ENCODE measurements around the gene SHROOM4. TPM values are rescaled to one million over a fixed set of nuclear protein-coding genes. Genes with fewer than 3 reads are reported as not detected.

SHROOM4 gene
- total RNA-seq, 3 donors from 2014 or later, result 2.9 to 3.6 (median 3.2) TPM

DNA sequence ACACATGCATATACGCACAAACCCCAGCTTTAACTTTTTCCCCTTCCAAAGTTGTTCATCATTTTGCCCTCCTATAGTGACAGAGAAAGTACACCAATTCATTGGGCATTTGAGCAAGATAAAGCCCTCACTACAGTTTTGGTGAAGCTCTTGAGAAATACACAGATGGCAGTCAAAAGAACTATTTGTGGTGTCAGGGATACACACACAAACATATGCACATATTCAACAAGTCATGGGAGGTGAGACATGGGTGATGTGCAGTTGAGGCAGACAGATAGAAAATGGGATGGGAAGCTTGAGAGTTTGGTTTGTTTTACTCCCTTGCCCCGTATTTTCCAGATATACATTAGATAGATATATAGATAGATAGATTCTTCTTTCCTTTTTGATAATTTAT lies 11.8 kb upstream of the SHROOM4 start:
- intact Hi-C loops (cut with DNase I, micrococcal nuclease), result loop anchor here in 1 of 2 donors (5.0 kb wide), 1 partner anchor 49 kb away; no protein-coding TSS in a partner anchor
- no peaks in the 10 kb centered on the region for H3K36me3 ChIP-seq (ENCODE audit: low read depth)
- DNase-seq (no peak), ATAC-seq (no peak)
- no peak overlapping the region for H3K4me3 ChIP-seq
- TF ChIP-seq CTCF (IDR thresholded peaks at IDR 0.05), result no peak
- H3K9me3 ChIP-seq, result no peaks in the 10 kb centered on the region
- H3K4me1 ChIP-seq (ENCODE audit: low read depth), result no peaks in the 10 kb centered on the region

DNA sequence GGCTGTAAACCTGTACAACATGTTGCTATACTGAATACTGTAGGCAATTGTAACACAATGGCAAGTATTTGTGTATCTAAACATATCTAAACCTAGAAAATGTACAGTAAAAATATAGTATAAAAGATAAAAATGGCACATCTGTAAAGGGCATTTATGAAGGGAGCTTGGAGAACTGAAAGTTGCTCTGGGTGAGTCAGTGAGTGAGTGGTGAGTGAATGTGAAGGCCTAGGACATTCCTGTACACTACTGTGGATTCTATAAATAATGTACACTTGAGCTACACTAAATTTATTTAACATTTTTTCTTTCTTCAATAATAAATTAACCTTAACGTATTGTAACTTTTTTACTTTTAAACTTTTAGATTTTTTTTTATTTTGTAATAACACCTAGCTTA lies 5.0 kb upstream of the SHROOM4 start:
- Histone ChIP-seq H3K9me3 (no peaks in the 10 kb centered on the region), H3K4me1 (ENCODE audit: low read depth) (no peaks in the 10 kb centered on the region), H3K4me3 (no peak overlapping the region), H3K36me3 (ENCODE audit: low read depth) (no peaks in the 10 kb centered on the region)
- no peak for ATAC-seq
- no peak for TF ChIP-seq CTCF (IDR thresholded peaks at IDR 0.05)
- intact Hi-C loops (cut with DNase I, micrococcal nuclease), result no loop called here
- no peak for DNase-seq

DNA sequence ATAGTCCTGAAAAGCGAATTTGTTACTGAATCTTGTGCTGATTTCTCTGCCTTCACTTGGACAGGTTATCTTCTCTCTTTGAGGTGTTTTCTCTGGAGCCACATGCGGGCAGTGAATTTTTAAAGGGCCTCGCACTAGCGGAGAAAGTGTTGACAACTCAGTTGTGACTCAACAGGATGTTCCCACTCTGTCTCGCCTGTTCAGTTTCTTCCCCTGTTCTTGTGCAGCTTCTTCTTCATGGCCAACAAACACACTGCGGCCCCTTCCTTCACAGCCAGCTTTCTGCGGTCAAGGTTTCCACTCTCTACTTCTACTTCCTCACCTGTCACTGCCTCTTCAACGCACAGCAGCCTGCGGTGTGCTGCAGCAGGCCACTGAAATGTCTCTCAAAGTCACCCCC lies 1.1 kb upstream of the SHROOM4 start:
- intact Hi-C loops (cut with DNase I, micrococcal nuclease), result no loop called here
- Histone ChIP-seq H3K9me3 (no peaks in the 10 kb centered on the region), H3K4me3 (no peak overlapping the region), H3K36me3 (ENCODE audit: low read depth) (no peaks in the 10 kb centered on the region), H3K4me1 (ENCODE audit: low read depth) (no peaks in the 10 kb centered on the region)
- no peak for DNase-seq
- no peak for TF ChIP-seq CTCF (IDR thresholded peaks at IDR 0.05)
- ATAC-seq, result no peak

GRCh38 chrX:50814701-50815100 lies 707 bp upstream of the SHROOM4 start:
- Histone ChIP-seq H3K36me3 (ENCODE audit: low read depth) (no peaks in the 10 kb centered on the region), H3K4me1 (ENCODE audit: low read depth) (no peaks in the 10 kb centered on the region), H3K4me3 (no peak overlapping the region), H3K9me3 (no peaks in the 10 kb centered on the region)
- peak in 2 of 3 donors; percentile 7 to 26 for DNase-seq
- TF ChIP-seq CTCF (IDR thresholded peaks at IDR 0.05), result no peak
- intact Hi-C loops (cut with DNase I, micrococcal nuclease), result no loop called here
- ATAC-seq, result peak; percentile 49

DNA sequence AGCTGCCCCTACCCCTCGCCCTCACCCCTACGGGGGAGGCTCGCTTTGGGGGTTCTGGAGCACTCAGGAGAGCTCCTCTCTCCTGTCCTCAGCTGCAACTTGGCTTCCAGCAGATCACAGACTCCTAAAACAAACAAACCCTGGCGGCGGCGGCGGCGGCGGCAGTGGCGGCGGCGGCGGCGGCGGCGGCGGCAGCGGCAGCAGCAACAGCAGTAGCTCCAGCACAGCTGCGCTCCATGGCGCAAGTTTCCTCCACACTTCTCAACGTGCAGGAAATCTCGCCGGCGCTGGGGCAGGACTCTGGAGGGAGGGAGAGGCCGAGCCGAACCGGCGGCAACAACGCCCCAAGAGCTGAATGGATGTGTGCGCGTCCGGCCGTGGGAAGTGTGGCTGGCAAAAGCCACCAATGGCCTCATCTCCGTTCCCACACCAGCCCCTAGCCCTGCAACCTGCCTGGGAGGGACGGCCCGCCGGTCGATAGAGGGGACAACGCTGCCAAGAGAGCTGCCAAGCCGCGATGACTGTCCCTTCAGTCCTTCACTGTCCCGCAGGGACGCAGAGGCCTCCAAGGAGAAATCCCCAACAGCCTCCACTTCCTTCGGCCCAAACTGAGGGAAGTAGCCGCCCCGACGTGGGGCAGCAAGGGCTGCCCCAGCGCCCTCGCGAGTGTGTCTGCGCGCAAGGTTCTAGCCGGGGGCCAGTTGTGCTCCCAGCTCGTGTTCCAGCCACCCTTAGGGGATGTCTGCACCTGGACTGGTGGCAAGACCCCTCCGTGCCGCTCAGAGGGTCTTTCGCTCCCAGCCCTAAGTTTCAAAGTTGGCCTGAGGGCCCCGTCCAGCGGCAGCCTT lies 775 bp downstream of the SHROOM4 start:
- intact Hi-C loops (cut with DNase I, micrococcal nuclease), result no loop called here

More for the DNA sequence above, 775 bp downstream of the SHROOM4 start:
- no peaks in the 10 kb centered on the region for H3K36me3 ChIP-seq (ENCODE audit: low read depth)
- DNase-seq, result peak; percentile 52 to 60 (median 54)
- H3K9me3 ChIP-seq, result no peaks in the 10 kb centered on the region
- peak; percentile 63 for ATAC-seq
- TF ChIP-seq CTCF (IDR thresholded peaks at IDR 0.05), result no peak
- H3K4me3 ChIP-seq, result peak overlapping the region; percentile 22
- no peaks in the 10 kb centered on the region for H3K4me1 ChIP-seq (ENCODE audit: low read depth)
